Activated T-cell treated with anti-CD3 and anti-CD28 coated beads, Interleukin-2, amount 50 U/mL, for 72 hours (primary cell): Measurements from ENCODE around the gene CLPTM1L. TPM values are rescaled to one million over a fixed set of nuclear protein-coding genes. Genes with fewer than 3 reads are reported as not detected.
A peak's percentile ranks its signal among the peaks of the same experiment; 100 is the strongest.
"Not testable (repeated sequence)": the region's sequence is repeated elsewhere in the genome, so short reads cannot be mapped to it uniquely, and the experiment has no call there.

ENCODE experiments used
- ATAC-seq, 2 donors: fragments of 150-1000 bp; cut with Tn5 transposase; replicated peaks in 1 of 2; 2 replicates each; pipeline ENCODE4 v1.10.0; 2021; ENCODE audit warnings: moderate library complexity in 2 of 2, mild to moderate bottlenecking in 1 of 2
- DNase-seq, 2 donors: peaks; one replicate each; pipeline ENCODE4 v3.0.0; 2021 to 2022; ENCODE audit warnings: mixed read lengths in 1 of 2
- H3K27ac Mint-ChIP-seq: one replicate; pipeline ENCODE4 v1.8.0; 2022; ENCODE audit warnings: mild to moderate bottlenecking, moderate library complexity, mixed read lengths
- H3K27me3 Mint-ChIP-seq: one replicate; pipeline ENCODE4 v1.8.0; 2022; ENCODE audit warnings: low read depth, mixed read lengths
- H3K36me3 Mint-ChIP-seq, 2 donors: one replicate each; pipeline ENCODE4 v1.8.0; 2022; ENCODE audit warnings: mixed read lengths in 2 of 2, mild to moderate bottlenecking in 1 of 2; ENCODE audit not compliant: insufficient read depth in 2 of 2
- H3K4me1 Mint-ChIP-seq: one replicate; pipeline ENCODE4 v1.8.0; 2022; ENCODE audit warnings: low read depth, mixed read lengths
- H3K4me3 Mint-ChIP-seq, 2 donors: one replicate each; pipeline ENCODE4 v1.8.0; 2022; ENCODE audit warnings: mild to moderate bottlenecking in 2 of 2, mixed read lengths in 2 of 2, moderate library complexity in 2 of 2
- H3K9me3 Mint-ChIP-seq, 2 donors: one replicate each; pipeline ENCODE4 v1.8.0; 2022; ENCODE audit warnings: mixed read lengths in 2 of 2
- total RNA-seq, 2 donors: library from RNA; stranded (reverse); gene quantifications; one replicate each; pipeline ENCODE4 v1.2.3, GENCODE V29; 2022

CLPTM1L gene
- total RNA-seq, 2 donors from 2014 or later: 78.6 to 80.2 TPM

GRCh38 chr5:1276930-1277329 lies 68.0 kb downstream of the CLPTM1L start:
- ATAC-seq (no peak), DNase-seq (no peak)
- no peaks in the 10 kb centered on the region for H3K4me1 Mint-ChIP-seq
- peaks cover 3 to 5% of the 10 kb centered on the region in 2 donors for H3K36me3 Mint-ChIP-seq
- H3K27me3 Mint-ChIP-seq: no peaks in the 10 kb centered on the region
- H3K9me3 Mint-ChIP-seq: no peaks in the 10 kb centered on the region
- no peak overlapping the region for H3K27ac Mint-ChIP-seq
- H3K4me3 Mint-ChIP-seq: no peak overlapping the region

GRCh38 chr5:1275397-1276391 lies 69.2 kb downstream of the CLPTM1L start:
- not testable (repeated sequence) for H3K9me3 Mint-ChIP-seq

GRCh38 chr5:1274471-1274870 lies 70.4 kb downstream of the CLPTM1L start:
- Mint-ChIP-seq H3K4me3 (no peak overlapping the region), H3K9me3 (no peaks in the 10 kb centered on the region), H3K27me3 (no peaks in the 10 kb centered on the region), H3K27ac (no peak overlapping the region), H3K36me3 (peaks cover 3 to 5% of the 10 kb centered on the region in 2 donors), H3K4me1 (peaks cover 6% of the 10 kb centered on the region)
- no peak for DNase-seq
- no peak for ATAC-seq

More at GRCh38 chr5:1275397-1276391, 69.2 kb downstream of the CLPTM1L start:
- not testable (repeated sequence) for ATAC-seq, H3K4me1 Mint-ChIP-seq, DNase-seq, H3K27me3 Mint-ChIP-seq, H3K36me3 Mint-ChIP-seq, H3K4me3 Mint-ChIP-seq, H3K27ac Mint-ChIP-seq

- ATAC-seq (no peak), DNase-seq (no peak)
- Mint-ChIP-seq H3K27ac (no peak overlapping the region), H3K36me3 (peaks cover 3 to 5% of the 10 kb centered on the region in 2 donors), H3K4me1 (peaks cover 13% of the 10 kb centered on the region), H3K27me3 (no peaks in the 10 kb centered on the region), H3K9me3 (no peaks in the 10 kb centered on the region), H3K4me3 (no peak overlapping the region)
These were observed 71.2 kb downstream of the CLPTM1L start for GRCh38 chr5:1273745-1274144.

GRCh38 chr5:1272201-1272600 lies 72.7 kb downstream of the CLPTM1L start:
- Mint-ChIP-seq H3K4me1 (peaks cover 19% of the 10 kb centered on the region), H3K36me3 (no peaks in the 10 kb centered on the region), H3K4me3 (no peak overlapping the region), H3K27me3 (no peaks in the 10 kb centered on the region), H3K27ac (no peak overlapping the region), H3K9me3 (no peaks in the 10 kb centered on the region)
- DNase-seq: no peak
- no peak for ATAC-seq

GRCh38 chr5:1270933-1271914 lies 73.7 kb downstream of the CLPTM1L start:
- peaks cover 19% of the 10 kb centered on the region for H3K4me1 Mint-ChIP-seq
- H3K27me3 Mint-ChIP-seq: no peaks in the 10 kb centered on the region
- ATAC-seq (no peak), DNase-seq (no peak)
- H3K4me3 Mint-ChIP-seq: no peak overlapping the region
- peaks cover 0 to 1% of the 10 kb centered on the region in 2 donors for H3K36me3 Mint-ChIP-seq
- no peaks in the 10 kb centered on the region for H3K9me3 Mint-ChIP-seq
- no peak overlapping the region for H3K27ac Mint-ChIP-seq

- ATAC-seq (no peak), DNase-seq (no peak)
- no peaks in the 10 kb centered on the region for H3K27me3 Mint-ChIP-seq
- H3K27ac Mint-ChIP-seq: no peak overlapping the region
- H3K4me1 Mint-ChIP-seq: peaks cover 19% of the 10 kb centered on the region
- no peaks in the 10 kb centered on the region for H3K9me3 Mint-ChIP-seq
- no peak overlapping the region for H3K4me3 Mint-ChIP-seq
- H3K36me3 Mint-ChIP-seq: peaks cover 0 to 1% of the 10 kb centered on the region in 2 donors
These were observed 74.5 kb downstream of the CLPTM1L start for GRCh38 chr5:1270426-1270825.

GRCh38 chr5:1268666-1269065 lies 76.2 kb downstream of the CLPTM1L start:
- no peak overlapping the region for H3K4me3 Mint-ChIP-seq

GRCh38 chr5:1268056-1268455 lies 76.8 kb downstream of the CLPTM1L start:
- no peaks in the 10 kb centered on the region for H3K9me3 Mint-ChIP-seq
- DNase-seq (no peak), ATAC-seq (no peak)
- peaks cover 19% of the 10 kb centered on the region for H3K4me1 Mint-ChIP-seq
- H3K4me3 Mint-ChIP-seq: no peak overlapping the region
- H3K36me3 Mint-ChIP-seq: peaks cover 0 to 1% of the 10 kb centered on the region in 2 donors
- H3K27me3 Mint-ChIP-seq: no peaks in the 10 kb centered on the region
- no peak overlapping the region for H3K27ac Mint-ChIP-seq

More at GRCh38 chr5:1268666-1269065, 76.2 kb downstream of the CLPTM1L start:
- H3K27ac Mint-ChIP-seq: no peak overlapping the region
- peaks cover 0 to 1% of the 10 kb centered on the region in 2 donors for H3K36me3 Mint-ChIP-seq
- H3K27me3 Mint-ChIP-seq: no peaks in the 10 kb centered on the region
- peaks cover 19% of the 10 kb centered on the region for H3K4me1 Mint-ChIP-seq
- DNase-seq: peak; percentile 56 to 71
- peak; percentile 97 to 99 for ATAC-seq
- no peaks in the 10 kb centered on the region for H3K9me3 Mint-ChIP-seq

Other genes with a start within 250 kb of the CLPTM1L start
- gene SLC12A7, start 233.0 kb downstream of the CLPTM1L start, total RNA-seq: 10 to 100 TPM; 14.8 to 29.0 TPM
- gene SLC6A19, start 143.5 kb downstream of the CLPTM1L start, total RNA-seq: not detected
- gene SLC6A18, start 119.7 kb downstream of the CLPTM1L start, total RNA-seq: not detected
- gene TERT, start 50.0 kb downstream of the CLPTM1L start, total RNA-seq: 1 to 10 TPM; 2.5 to 5.1 TPM
- not detected for gene SLC6A3, start 100.3 kb upstream of the CLPTM1L start, total RNA-seq
- 10 to 100 TPM; 31.3 to 37.7 TPM for gene LPCAT1, start 178.9 kb upstream of the CLPTM1L start, total RNA-seq